ENCODE measurements around the gene EYA2.

EYA2 gene

DNA sequence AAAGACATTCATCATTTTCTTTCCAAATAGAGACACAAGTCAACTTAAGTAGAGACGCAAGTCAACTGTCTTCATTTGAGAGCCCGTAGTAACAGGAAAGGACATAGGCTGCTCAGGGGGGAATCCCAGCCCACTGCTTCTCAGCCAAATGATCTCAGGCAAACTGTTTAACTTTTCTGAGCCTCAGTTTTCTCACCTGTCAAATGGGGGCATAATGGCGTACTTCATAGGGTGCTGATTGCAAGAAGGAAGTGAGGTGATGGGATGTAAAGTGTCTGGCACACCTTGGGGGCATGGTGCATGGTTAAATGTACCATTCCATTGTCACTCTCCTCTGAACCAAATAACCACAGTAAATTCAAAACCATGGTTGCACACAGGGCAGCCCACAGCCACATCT lies 96.5 kb downstream of the EYA2 start:
- TF ChIP-seq, protein P1, sequence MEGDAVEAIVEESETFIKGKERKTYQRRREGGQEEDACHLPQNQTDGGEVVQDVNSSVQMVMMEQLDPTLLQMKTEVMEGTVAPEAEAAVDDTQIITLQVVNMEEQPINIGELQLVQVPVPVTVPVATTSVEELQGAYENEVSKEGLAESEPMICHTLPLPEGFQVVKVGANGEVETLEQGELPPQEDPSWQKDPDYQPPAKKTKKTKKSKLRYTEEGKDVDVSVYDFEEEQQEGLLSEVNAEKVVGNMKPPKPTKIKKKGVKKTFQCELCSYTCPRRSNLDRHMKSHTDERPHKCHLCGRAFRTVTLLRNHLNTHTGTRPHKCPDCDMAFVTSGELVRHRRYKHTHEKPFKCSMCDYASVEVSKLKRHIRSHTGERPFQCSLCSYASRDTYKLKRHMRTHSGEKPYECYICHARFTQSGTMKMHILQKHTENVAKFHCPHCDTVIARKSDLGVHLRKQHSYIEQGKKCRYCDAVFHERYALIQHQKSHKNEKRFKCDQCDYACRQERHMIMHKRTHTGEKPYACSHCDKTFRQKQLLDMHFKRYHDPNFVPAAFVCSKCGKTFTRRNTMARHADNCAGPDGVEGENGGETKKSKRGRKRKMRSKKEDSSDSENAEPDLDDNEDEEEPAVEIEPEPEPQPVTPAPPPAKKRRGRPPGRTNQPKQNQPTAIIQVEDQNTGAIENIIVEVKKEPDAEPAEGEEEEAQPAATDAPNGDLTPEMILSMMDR (IDR thresholded peaks at IDR 0.05), result no peak

DNA sequence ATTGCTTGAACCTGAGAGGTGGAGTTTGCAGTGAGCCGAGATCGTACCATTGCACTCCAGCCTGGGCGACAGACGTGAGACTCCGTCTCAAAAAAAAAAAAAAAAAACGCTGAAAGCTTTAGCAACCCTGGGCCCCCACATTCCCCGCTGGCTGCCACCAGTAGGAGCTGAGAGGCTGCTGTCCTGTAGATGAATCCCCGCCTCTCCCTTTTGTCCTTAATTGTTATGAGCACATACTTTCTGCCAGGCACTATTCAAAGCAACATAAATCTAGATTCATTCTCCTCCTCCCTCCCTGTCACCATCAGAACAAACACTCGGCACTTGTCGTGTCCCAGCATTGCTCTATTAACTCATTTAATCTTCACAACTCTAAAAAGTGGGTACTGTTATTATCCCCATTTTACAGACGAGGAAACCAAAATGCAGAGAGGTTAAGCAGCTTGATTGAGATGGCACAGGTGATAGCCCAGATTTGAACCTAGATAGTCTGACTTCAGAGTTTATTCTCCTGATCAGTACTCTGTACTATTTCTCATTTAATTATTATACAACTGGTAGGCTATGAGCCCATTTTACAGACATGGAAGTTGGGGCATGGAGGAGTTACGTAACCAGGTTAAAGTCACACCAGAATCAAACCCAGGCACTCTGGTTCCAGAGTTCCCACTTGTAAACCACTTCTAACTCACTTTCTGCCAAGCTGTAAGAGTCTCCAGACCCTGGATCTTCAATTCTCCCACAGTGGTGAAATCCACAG lies 97.4 kb downstream of the EYA2 start:
- TF ChIP-seq, protein P1 (IDR thresholded peaks at IDR 0.05), result no peak

DNA sequence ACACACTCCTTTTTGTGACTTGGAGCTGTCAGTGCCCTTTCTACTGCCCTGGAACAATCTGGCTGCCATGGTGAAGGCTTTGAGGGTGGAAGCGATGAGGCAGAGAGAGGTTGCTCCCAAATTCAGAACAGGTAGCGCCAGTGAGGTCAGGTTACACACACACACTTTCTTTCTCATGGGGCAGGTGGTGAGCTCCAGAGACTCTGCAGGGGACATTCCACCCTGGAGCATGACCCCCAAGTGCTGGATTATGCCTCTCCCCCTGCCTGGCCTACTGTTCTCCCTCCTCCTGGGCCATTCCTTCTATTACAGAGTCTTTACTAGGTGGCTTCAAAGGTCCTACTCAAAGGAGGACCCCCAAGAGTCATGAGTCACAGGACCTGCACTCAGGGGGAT lies 98.0 kb downstream of the EYA2 start:
- TF ChIP-seq, protein P1 (IDR thresholded peaks at IDR 0.05), result no peak

DNA sequence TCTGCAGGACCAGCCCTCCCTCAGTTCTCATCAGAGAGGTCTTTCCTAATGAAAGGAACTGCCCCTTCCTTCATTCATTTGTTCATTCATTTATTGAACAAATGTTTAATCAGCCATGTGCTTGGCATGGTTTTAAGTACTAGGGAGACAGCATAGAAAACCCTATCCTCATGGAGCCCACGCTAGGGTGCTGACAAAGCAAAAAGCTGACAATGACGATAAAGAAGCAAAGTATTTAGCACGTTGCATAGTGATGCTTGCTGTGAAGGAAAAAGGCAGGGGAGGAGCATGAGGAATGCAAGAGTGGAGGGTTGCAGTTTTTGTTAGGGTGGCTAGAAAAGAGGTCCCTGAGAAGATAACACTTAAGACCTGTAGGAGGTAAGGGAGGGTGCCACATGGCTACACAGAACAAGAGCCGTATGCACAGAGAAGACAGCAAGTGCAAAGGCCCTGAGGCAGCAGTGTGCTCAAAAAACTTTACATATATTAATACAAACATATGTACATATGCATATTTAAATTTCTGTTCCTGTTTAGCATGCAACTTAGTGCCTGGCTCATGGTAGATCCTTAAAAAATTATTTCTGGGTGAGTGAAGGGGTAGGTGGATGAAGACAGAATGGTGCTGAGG lies 98.9 kb downstream of the EYA2 start:
- TF ChIP-seq, protein P1 (IDR thresholded peaks at IDR 0.05), result no peak

DNA sequence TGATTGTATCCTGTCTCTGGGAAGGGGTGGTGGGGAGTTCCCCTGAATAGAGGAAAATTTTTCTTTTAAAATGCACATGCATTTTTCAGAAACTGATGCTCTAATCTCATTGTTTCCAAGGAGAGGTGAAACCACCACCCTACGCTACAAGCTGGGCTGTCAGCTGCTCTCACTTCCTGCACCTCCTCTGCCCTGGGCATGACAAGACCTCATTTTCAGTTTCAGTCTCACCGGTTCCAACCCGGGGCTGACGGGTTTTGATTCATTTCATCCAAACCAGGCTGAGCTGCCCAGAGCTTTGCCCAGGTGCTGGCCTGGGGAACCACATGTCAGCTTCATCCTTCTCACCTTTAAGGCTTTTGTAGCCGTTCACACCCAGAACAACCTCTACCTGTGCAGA lies 99.7 kb downstream of the EYA2 start:
- TF ChIP-seq, protein P1 (IDR thresholded peaks at IDR 0.05), result no peak

DNA sequence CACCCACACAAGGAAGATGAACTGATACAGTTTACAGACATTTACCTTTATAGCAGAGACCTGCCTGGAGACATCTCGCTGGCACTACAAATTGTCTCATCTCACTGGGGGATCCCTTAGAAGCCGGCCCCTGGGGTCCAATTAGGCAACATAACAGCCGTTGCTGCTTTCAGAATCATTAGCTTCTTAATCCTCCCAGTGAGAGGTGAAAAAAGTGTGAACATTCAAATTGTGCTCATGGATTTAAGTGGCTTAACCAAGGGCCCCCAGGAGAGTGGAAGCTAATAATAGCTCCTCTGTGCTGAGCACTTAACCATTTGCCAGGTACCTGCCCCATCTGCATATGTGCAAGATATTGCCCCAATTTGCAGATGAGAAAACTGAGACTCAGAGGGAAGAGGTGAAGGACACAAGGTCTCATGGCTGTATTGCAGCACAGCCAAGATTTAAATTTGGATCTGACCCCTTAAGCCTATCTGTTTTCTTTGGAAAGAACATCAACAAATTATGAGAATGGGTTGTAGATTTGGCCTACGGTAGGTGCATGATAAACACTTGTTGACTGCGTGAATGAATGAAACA lies 101.0 kb downstream of the EYA2 start:
- TF ChIP-seq, protein P1 (IDR thresholded peaks at IDR 0.05), result no peak

DNA sequence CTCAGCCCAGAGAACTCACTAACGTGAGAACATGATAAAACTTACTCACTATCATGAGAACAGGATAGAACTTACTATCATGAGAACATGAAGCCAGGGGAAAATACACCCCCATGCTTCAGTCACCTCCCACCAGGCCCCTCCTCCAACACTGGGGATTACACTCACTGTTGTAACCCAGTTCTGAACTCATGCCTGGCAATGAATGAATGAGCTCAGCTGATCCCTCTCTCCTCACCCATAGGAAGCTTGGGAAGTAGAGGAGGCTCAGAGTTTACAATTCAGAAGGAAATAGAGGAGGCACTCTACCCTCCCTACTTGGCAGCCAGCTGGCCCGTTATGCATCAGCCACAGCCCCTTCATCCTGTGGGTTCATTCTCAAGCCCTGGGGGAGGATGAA lies 102.5 kb downstream of the EYA2 start:
- TF ChIP-seq, protein P1 (IDR thresholded peaks at IDR 0.05), result no peak

Data from LNCAP (cell line).